HG03280 (cell line): ENCODE results near the gene PRR19.

Experiments used
- ATAC-seq: cut with Tn5 transposase; IDR thresholded peaks from one replicate; pipeline ENCODE4 v1.9.1; 2021; ENCODE audit warnings: mild to moderate bottlenecking, moderate library complexity; ENCODE audit not compliant: unreplicated experiment

PRR19 gene

GRCh38 chr19:42343344-42344110, 41.6 kb downstream of the PRR19 start:
- ATAC-seq: no peak

GRCh38 chr19:42344336-42344893, 42.5 kb downstream of the PRR19 start:
- no peak for ATAC-seq

- ATAC-seq: no peak
Observed at GRCh38 chr19:42345191-42345812, 43.4 kb downstream of the PRR19 start.

- ATAC-seq: no peak
Observed at GRCh38 chr19:42348211-42348610, 46.3 kb downstream of the PRR19 start.

- no peak for ATAC-seq
Observed at GRCh38 chr19:42349378-42350107, 47.6 kb downstream of the PRR19 start.

- no peak for ATAC-seq
Observed at GRCh38 chr19:42350417-42350816, 48.5 kb downstream of the PRR19 start.

GRCh38 chr19:42351079-42351735, 49.3 kb downstream of the PRR19 start:
- no peak for ATAC-seq

- ATAC-seq: no peak
Observed at GRCh38 chr19:42352301-42353259, 50.6 kb downstream of the PRR19 start.

GRCh38 chr19:42353341-42354015, 51.5 kb downstream of the PRR19 start:
- ATAC-seq: no peak

- ATAC-seq: no peak
Observed at GRCh38 chr19:42355896-42356295, 54.0 kb downstream of the PRR19 start.

GRCh38 chr19:42356686-42357085, 54.8 kb downstream of the PRR19 start:
- ATAC-seq: no peak

GRCh38 chr19:42357290-42357689, 55.4 kb downstream of the PRR19 start:
- no peak for ATAC-seq
